ENCODE data around the gene PPFIA2. TPM values are rescaled to one million over a fixed set of nuclear protein-coding genes. Genes with fewer than 3 reads are reported as not detected.

PPFIA2 gene
- total and polyA plus RNA-seq, 9 of the 15 experiments (the other 6 are each of a cell fraction or from before 2014, with no cell fraction given) = not detected

DNA sequence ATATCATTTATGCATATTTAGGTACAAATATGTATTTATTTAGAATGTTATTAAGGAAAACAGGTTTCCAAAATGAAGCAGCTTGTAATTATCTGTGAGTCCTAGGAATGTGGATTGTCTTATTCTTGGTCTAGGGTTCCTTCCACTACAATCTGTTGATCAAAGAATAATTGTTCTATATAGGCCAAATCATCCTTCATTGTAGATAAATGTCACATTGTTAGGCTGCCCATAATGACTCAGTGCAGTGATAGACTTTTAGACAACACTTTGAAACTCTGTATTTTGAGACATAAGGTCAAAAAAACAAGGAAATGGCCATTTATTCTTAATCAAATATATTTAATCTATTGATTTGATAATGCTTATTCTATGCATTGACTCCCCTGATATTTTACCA, 398.2 kb downstream of the PPFIA2 start:
- in situ Hi-C loops (cut with MboI) = no loop called here
- CTCF ChIA-PET (ENCODE audit: low intra/inter-chr PET ratio) = no interaction called here

DNA sequence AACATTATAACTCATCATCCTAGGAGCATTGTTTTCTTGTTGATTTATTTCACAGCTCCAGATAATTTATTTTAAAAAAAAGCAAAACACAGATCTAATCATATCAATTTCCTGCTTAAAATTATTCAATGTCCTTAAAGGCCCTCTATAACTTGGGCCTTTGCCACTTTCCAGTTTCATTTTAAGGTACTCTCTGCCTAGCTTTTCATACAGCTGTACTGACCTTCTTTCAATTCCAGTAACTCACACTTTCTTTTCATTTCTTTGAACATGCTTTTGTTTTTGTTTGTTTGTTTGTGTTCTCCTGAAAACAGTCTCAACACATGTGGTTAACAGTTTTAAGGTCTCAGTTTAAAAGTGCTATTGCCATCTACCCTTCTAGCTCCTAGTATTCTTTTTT, 399.4 kb downstream of the PPFIA2 start:
- BruUV-seq (replicated peaks) = no TSS peak
- intact Hi-C loops (cut with micrococcal nuclease) (no loop called here), in situ Hi-C loops (cut with MboI) (no loop called here)
- no peaks in the 10 kb centered on the region for H3K9me1 ChIP-seq (ENCODE audit: control insufficient read depth, insufficient read depth, low read length)
- no peak for ATAC-seq
- DNase-seq (ENCODE audit: extremely low read depth in 1 of 4, low spot score in 3 of 4) = no peak
- TF ChIP-seq ZNF764 (CRISPR knock-in tag; IDR thresholded peaks at IDR 0.05; ENCODE audit: low read depth) (no peak), MAFK (IDR thresholded peaks at IDR 0.05; ENCODE audit: low read length) (no peak)
- H2AFZ ChIP-seq (ENCODE audit: low read depth, low read length) = no peak overlapping the region
- no peak overlapping the region for H3K4me2 ChIP-seq (ENCODE audit: insufficient read depth, low read length)
- H3K4me3 ChIP-seq = no peak overlapping the region
- no peaks in the 10 kb centered on the region for H3K4me1 ChIP-seq (replicated peaks in 1 of 2; ENCODE audit: control insufficient read depth in 2 of 2, insufficient read depth in 2 of 2, low read length in 2 of 2)
- no peaks in the 10 kb centered on the region for H4K20me1 ChIP-seq (replicated peaks; ENCODE audit: control insufficient read depth, insufficient read depth, low read length)
- no peak for FAIRE-seq
- no peaks in the 10 kb centered on the region; the same call in 1 of the 2 replicates for H3K9me3 ChIP-seq (replicated peaks; ENCODE audit: control insufficient read depth, insufficient read depth, low read depth, low read length)
- no peaks in the 10 kb centered on the region for H3K27me3 ChIP-seq (ENCODE audit: control insufficient read depth in 2 of 2, insufficient read depth in 2 of 2, low read length in 2 of 2)
- ChIA-PET CTCF (ENCODE audit: low intra/inter-chr PET ratio) (no interaction called here), POLR2A (no interaction called here)
- no peaks in the 10 kb centered on the region for H3K36me3 ChIP-seq (ENCODE audit: control insufficient read depth, insufficient read depth, low read length)
- H3K79me2 ChIP-seq (ENCODE audit: control insufficient read depth, insufficient read depth, low read length) = no peaks in the 10 kb centered on the region
- no peak overlapping the region for H3K9ac ChIP-seq (ENCODE audit: insufficient read depth in 1 of 2, low read depth in 2 of 2, low read length in 2 of 2)
- H3K27ac ChIP-seq (ENCODE audit: extremely low read depth, low read depth, low read length) = no peak overlapping the region

More for the DNA sequence above, 398.2 kb downstream of the PPFIA2 start:
- H4K20me1 ChIP-seq (replicated peaks; ENCODE audit: control insufficient read depth, insufficient read depth, low read length) = no peaks in the 10 kb centered on the region
- no TSS peak for BruUV-seq (replicated peaks)
- POLR2A ChIA-PET = no interaction called here
- no peak overlapping the region for H3K27ac ChIP-seq (ENCODE audit: extremely low read depth, low read depth, low read length)
- H3K9me3 ChIP-seq (replicated peaks; ENCODE audit: control insufficient read depth, insufficient read depth, low read depth, low read length) = no peaks in the 10 kb centered on the region; the same call in 1 of the 2 replicates
- no peak for ATAC-seq
- TF ChIP-seq ZNF778 (CRISPR knock-in tag; IDR thresholded peaks at IDR 0.05) = no peak
- TF ChIP-seq ZNF232 (CRISPR knock-in tag; IDR thresholded peaks at IDR 0.05) = no peak
- TF ChIP-seq TARDBP (IDR thresholded peaks at IDR 0.05) = no peak
- no peak for TF ChIP-seq RBM17 (IDR thresholded peaks at IDR 0.05; ENCODE audit: borderline replicate concordance, low read depth, low read length)
- TF ChIP-seq ILF3 (IDR thresholded peaks at IDR 0.05; ENCODE audit: borderline replicate concordance) = no peak
- TF ChIP-seq L3MBTL2 (IDR thresholded peaks at IDR 0.05) = no peak
- no peak for TF ChIP-seq IRF2 (CRISPR knock-in tag; IDR thresholded peaks at IDR 0.05)
- TF ChIP-seq, protein P1, sequence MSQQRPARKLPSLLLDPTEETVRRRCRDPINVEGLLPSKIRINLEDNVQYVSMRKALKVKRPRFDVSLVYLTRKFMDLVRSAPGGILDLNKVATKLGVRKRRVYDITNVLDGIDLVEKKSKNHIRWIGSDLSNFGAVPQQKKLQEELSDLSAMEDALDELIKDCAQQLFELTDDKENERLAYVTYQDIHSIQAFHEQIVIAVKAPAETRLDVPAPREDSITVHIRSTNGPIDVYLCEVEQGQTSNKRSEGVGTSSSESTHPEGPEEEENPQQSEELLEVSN (IDR thresholded peaks at IDR 0.05; ENCODE audit: borderline replicate concordance in 1 of 2, extremely low read depth in 1 of 2, insufficient read depth in 1 of 2, insufficient read length in 1 of 2, low read depth in 1 of 2, low read length in 1 of 2, poor library complexity in 1 of 2, severe bottlenecking in 1 of 2) = no peak
- H2AFZ ChIP-seq (ENCODE audit: low read depth, low read length) = no peak overlapping the region
- intact Hi-C loops (cut with micrococcal nuclease) = no loop called here
- no peak overlapping the region for H3K4me3 ChIP-seq
- no peaks in the 10 kb centered on the region for H3K4me1 ChIP-seq (replicated peaks in 1 of 2; ENCODE audit: control insufficient read depth in 2 of 2, insufficient read depth in 2 of 2, low read length in 2 of 2)
- no peaks in the 10 kb centered on the region for H3K79me2 ChIP-seq (ENCODE audit: control insufficient read depth, insufficient read depth, low read length)
- H3K9me1 ChIP-seq (ENCODE audit: control insufficient read depth, insufficient read depth, low read length) = no peaks in the 10 kb centered on the region
- no peaks in the 10 kb centered on the region for H3K27me3 ChIP-seq (ENCODE audit: control insufficient read depth in 2 of 2, insufficient read depth in 2 of 2, low read length in 2 of 2)
- H3K36me3 ChIP-seq (ENCODE audit: control insufficient read depth, insufficient read depth, low read length) = no peaks in the 10 kb centered on the region
- no peak overlapping the region for H3K9ac ChIP-seq (ENCODE audit: insufficient read depth in 1 of 2, low read depth in 2 of 2, low read length in 2 of 2)
- H3K4me2 ChIP-seq (ENCODE audit: insufficient read depth, low read length) = no peak overlapping the region
- no peak for DNase-seq (ENCODE audit: extremely low read depth in 1 of 4, low spot score in 3 of 4)
- FAIRE-seq = no peak
